Upper lobe of left lung (tissue), 6 donors: ENCODE measurements around the gene KCNJ10. TPM values are rescaled to one million over a fixed set of nuclear protein-coding genes. Genes with fewer than 3 reads are reported as not detected.

Experiments
- ATAC-seq, 2 donors: fragments of 200-7000 bp; cut with Tn5 transposase; one replicate each; pipeline ENCODE4 v1.9.1; 2022; ENCODE audit warnings: mild to moderate bottlenecking in 2 of 2, moderate library complexity in 2 of 2; ENCODE audit not compliant: low FRiP score in 2 of 2
- DNase-seq, 2 donors: peaks; one replicate each; pipeline ENCODE4 v3.0.0-alpha.2; 2019 to 2020
- H3K27ac ChIP-seq, 4 donors: fragments of 200-600 bp; sonication (generic); one replicate each; pipeline ENCODE4 v1.5.1; 2016 to 2019
- H3K27me3 ChIP-seq, 4 donors: fragments of 200-600 bp; sonication (generic); one replicate each; pipeline ENCODE4 v1.5.1; 2017 to 2019
- H3K36me3 ChIP-seq, 4 donors: fragments of 200-600 bp; sonication (generic); one replicate each; pipeline ENCODE4 v1.5.1; 2016 to 2019
- H3K4me1 ChIP-seq, 4 donors: fragments of 200-600 bp; sonication (generic); one replicate each; pipeline ENCODE4 v1.5.1; 2018 to 2019
- H3K4me3 ChIP-seq, 4 donors: fragments of 200-600 bp; sonication (generic); one replicate each; pipeline ENCODE4 v1.5.1; 2017 to 2019; ENCODE audit warnings: mild to moderate bottlenecking in 2 of 4, moderate library complexity in 1 of 4
- H3K9me3 ChIP-seq, 4 donors: fragments of 200-600 bp; sonication (generic); one replicate each; pipeline ENCODE4 v1.5.1; 2018 to 2019
- EP300 ChIP-seq, 4 donors: sonication (generic); formaldehyde crosslinking; IDR thresholded peaks; one replicate each; pipeline ENCODE4 v1.5.1; 2017; ENCODE audit warnings: antibody characterized with exemption in 4 of 4, control low read depth in 2 of 4
- POLR2A ChIP-seq, 4 donors: fragments of 450-650 bp; IDR thresholded peaks; one replicate each; pipeline ENCODE4 v1.5.1; 2016 to 2017; ENCODE audit warnings: antibody characterized with exemption in 4 of 4, mild to moderate bottlenecking in 2 of 4
- POLR2AphosphoS5 ChIP-seq, 2 donors: sonication (generic); formaldehyde crosslinking; IDR thresholded peaks; one replicate each; pipeline ENCODE4 v1.5.1; 2017; ENCODE audit warnings: antibody characterized with exemption in 2 of 2
- WGBS, 2 donors: methylation state at CpG; one replicate each; pipeline ENCODE4 v1.1.5; 2017 to 2018; 5-methylcytosine and 5-hydroxymethylcytosine counted together
- total RNA-seq, 6 donors: library from RNA; depleted of rRNA in 4 of 6; stranded (reverse); fragments of >200 nt in 4 of 6; gene quantifications; one replicate each; pipeline versions ENCODE4 v1.1.0 to v1.2.1, GENCODE V29; 2016 to 2021
- TF ChIP-seq, protein P1 (sequence below), 6 experiments: fragments of 450-650 bp in 4 of 6; fragments of 200-600 bp in 2 of 6; sonication (generic) in 2 of 6; IDR thresholded peaks; one replicate each; pipeline ENCODE4 v1.5.1; 2016 to 2019; ENCODE audit warnings: antibody characterized with exemption in 6 of 6
- donor health status: DM: no; HTN: no; CAD: no; lungs with moderate emphysema.
- donor health status: DM: no; HTN: yes; CAD: no; lungs with severe emphysema.

Gene KCNJ10
- total RNA-seq, 6 donors from 2014 or later = 0.11 TPM; not detected in 5

DNA sequence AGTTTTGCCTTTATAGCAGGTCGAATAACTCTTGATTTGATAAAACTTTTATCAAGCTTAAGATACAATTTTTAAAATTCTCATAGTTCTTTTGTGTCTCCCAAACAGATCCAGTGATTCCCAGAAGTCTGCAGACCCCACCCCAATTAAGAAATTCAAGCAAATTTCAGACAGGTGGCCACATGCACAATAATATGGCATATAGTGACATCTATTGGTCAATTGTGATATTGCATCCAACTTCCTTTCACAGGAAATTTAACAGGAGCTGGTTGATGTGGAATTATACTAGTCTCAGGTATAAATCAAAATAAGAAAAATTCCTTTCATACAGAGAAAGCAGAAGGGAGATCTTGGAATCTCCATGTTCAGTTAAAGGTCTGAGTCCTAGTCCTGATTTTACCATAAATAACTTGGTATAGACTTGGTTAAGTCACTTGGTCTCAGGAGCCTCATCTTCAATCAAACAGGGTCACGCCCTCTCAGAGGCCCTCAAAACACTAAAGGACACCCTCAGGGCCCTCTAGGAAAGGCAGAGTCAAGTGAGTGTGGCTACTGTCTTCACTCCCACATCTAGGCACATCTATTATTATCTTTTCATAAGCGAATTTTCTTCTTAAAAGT lies 62.3 kb downstream of the KCNJ10 start:
- H3K9me3 ChIP-seq = no peaks in the 10 kb centered on the region
- WGBS, 2 donors = 57 to 61% methylated on average over 3 of the region's 3 CpGs
- H3K27me3 ChIP-seq = no peaks in the 10 kb centered on the region
- DNase-seq (no peak), ATAC-seq (peak in 1 of 2 donors; percentile 58)
- TF ChIP-seq EP300 (IDR thresholded peaks at IDR 0.05) = no peak
- TF ChIP-seq, protein P1, sequence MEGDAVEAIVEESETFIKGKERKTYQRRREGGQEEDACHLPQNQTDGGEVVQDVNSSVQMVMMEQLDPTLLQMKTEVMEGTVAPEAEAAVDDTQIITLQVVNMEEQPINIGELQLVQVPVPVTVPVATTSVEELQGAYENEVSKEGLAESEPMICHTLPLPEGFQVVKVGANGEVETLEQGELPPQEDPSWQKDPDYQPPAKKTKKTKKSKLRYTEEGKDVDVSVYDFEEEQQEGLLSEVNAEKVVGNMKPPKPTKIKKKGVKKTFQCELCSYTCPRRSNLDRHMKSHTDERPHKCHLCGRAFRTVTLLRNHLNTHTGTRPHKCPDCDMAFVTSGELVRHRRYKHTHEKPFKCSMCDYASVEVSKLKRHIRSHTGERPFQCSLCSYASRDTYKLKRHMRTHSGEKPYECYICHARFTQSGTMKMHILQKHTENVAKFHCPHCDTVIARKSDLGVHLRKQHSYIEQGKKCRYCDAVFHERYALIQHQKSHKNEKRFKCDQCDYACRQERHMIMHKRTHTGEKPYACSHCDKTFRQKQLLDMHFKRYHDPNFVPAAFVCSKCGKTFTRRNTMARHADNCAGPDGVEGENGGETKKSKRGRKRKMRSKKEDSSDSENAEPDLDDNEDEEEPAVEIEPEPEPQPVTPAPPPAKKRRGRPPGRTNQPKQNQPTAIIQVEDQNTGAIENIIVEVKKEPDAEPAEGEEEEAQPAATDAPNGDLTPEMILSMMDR (IDR thresholded peaks at IDR 0.05) = peak; percentile 60 to 83 (median 71)
- H3K27ac ChIP-seq = no peak overlapping the region
- no peaks in the 10 kb centered on the region for H3K4me1 ChIP-seq
- H3K4me3 ChIP-seq = no peak overlapping the region
- H3K36me3 ChIP-seq = no peaks in the 10 kb centered on the region

DNA sequence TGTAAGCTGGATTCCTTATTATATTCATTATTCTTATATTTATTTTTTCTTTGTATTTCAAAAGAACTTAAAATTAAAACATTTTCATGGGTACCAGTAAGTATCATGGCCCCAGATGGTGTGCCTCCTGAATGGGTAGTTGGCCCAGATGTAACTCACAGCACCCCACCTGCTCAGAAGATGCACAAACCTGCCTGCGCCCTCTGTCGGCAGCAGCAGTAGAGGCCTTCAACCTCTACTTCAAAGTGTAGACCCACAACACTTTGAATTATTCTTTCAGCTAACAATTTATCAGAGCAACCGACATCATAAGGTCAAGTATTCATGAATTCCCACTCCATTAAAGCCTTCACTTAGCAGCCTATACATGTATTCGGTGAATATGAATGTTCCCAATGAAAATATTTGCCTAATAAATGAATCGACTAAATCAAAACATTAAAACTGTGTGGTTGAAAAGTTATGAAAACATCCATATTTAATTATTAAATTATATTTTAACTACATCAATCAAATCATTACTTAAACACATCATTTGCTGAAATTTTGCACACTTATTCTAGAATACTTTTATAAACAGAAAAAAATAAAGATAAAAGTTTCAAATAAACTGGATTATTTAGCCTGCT lies 63.5 kb downstream of the KCNJ10 start:
- Histone ChIP-seq H3K4me3 (no peak overlapping the region), H3K27me3 (no peaks in the 10 kb centered on the region), H3K36me3 (no peaks in the 10 kb centered on the region), H3K4me1 (no peaks in the 10 kb centered on the region), H3K9me3 (no peaks in the 10 kb centered on the region), H3K27ac (no peak overlapping the region)
- TF ChIP-seq POLR2A (IDR thresholded peaks at IDR 0.05) = no peak
- TF ChIP-seq POLR2AphosphoS5 (IDR thresholded peaks at IDR 0.05) = no peak
- TF ChIP-seq, protein P1 (IDR thresholded peaks at IDR 0.05) = peak; percentile 45 to 74 (median 70)
- 29 to 38% methylated on average over 5 of the region's 5 CpGs for WGBS, 2 donors
- DNase-seq (peak in 1 of 2 donors; percentile 81), ATAC-seq (peak in 1 of 2 donors; percentile 85)

DNA sequence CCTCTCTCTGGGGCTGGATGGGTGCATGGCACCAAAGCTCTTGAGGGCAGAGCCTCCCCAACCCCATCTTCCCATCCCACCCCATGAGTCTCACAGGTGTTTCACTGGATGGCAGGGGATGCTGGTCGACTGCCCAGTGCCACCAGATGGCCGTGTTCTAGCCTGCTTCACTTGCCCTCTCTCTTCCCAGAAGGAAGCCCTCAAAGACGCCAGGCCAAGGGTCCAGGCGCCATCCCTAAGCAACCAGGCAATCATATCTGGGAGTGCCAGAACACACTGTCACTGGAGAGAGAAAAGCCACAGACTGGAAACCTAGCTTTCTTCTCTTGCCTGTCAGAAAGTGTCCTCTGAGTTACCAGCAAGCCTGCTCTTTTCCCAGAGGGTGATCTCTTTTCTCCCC lies 64.9 kb downstream of the KCNJ10 start:
- no peak overlapping the region for H3K27ac ChIP-seq
- no peak for ATAC-seq
- WGBS, 2 donors = 89% methylated on average over 4 of the region's 4 CpGs; no CpG with 5 or more reads in 1 of the 2 donors

DNA sequence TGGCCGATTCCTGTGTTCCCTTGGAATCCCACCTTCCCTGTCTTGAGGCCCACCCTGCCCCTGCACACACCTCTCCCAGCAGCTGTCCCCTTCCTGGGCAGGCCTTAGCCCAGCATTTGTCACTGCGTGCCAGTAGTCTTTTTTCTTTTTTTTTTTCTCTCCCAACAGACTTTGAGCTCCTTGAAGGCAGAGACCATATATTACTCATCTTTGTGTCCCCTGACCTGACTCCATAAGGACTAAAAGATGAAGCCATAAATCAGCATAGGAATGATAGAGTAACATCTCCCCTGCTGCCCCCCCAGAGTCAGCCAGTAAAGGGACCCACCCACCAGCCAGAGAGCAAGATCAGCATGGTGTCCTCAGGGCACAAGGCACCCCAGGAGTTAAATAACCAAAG lies 65.5 kb downstream of the KCNJ10 start:
- no peak overlapping the region for H3K27ac ChIP-seq
- ATAC-seq = no peak
- H3K4me3 ChIP-seq = no peak overlapping the region
- H3K9me3 ChIP-seq = no peaks in the 10 kb centered on the region
- no peaks in the 10 kb centered on the region for H3K27me3 ChIP-seq
- TF ChIP-seq POLR2AphosphoS5 (IDR thresholded peaks at IDR 0.05) = no peak
- H3K36me3 ChIP-seq = no peaks in the 10 kb centered on the region
- DNase-seq = no peak
- WGBS, 2 donors = 90 to 91% methylated on average over 2 of the region's 2 CpGs
- no peaks in the 10 kb centered on the region for H3K4me1 ChIP-seq

More for the DNA sequence above, 64.9 kb downstream of the KCNJ10 start:
- no peak for TF ChIP-seq POLR2AphosphoS5 (IDR thresholded peaks at IDR 0.05)
- no peak for TF ChIP-seq POLR2A (IDR thresholded peaks at IDR 0.05)
- TF ChIP-seq, protein P1 (IDR thresholded peaks at IDR 0.05) = no peak
- TF ChIP-seq EP300 (IDR thresholded peaks at IDR 0.05) = no peak
- no peaks in the 10 kb centered on the region for H3K9me3 ChIP-seq
- no peaks in the 10 kb centered on the region for H3K27me3 ChIP-seq
- H3K4me1 ChIP-seq = no peaks in the 10 kb centered on the region
- H3K4me3 ChIP-seq = no peak overlapping the region
- no peaks in the 10 kb centered on the region for H3K36me3 ChIP-seq
- no peak for DNase-seq

DNA sequence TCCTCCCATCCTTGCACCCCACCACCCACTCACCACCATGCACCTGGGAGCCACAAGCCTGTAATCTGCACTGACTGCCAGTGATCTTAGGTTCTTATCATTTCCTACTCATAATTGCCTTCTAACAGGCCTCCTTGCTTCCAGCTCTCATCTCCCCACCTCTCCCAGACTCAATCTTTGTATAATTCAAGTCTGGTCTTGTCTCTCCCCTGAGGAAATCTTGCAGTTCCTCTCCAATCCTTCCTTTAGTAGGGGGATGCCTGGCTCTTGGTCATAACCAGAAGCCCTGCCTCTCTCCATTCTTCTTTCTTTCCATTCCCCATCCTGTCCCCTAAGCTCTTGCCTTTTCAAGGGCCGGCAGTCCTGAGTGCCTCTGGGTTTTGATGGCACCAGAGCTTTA lies 66.0 kb downstream of the KCNJ10 start:
- Histone ChIP-seq H3K4me3 (no peak overlapping the region), H3K27me3 (no peaks in the 10 kb centered on the region), H3K4me1 (no peaks in the 10 kb centered on the region), H3K36me3 (no peaks in the 10 kb centered on the region), H3K9me3 (no peaks in the 10 kb centered on the region), H3K27ac (no peak overlapping the region)
- ATAC-seq (peak in 1 of 2 donors; percentile 13), DNase-seq (no peak)
- no peak for TF ChIP-seq EP300 (IDR thresholded peaks at IDR 0.05)
- 89 to 90% methylated on average over 1 of the region's 1 CpG for WGBS, 2 donors

DNA sequence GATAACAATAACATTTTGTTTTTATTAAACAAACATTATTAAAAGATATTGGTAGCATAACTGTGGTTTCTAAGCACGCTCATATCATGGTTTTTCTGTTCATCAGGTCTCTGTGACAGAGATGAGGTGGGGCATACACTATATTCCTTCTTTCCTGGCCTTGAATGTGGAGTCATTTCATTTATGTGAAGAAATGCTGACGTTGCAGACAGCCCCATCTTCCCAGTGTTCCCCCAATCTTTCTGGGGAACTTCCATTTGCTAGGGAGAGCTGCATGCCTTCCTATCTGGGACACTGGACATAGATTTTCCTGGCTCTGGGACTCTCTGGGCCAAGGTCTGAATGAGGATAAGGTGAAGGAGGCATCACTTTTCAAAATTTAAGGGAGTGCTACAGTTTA lies 68.5 kb downstream of the KCNJ10 start:
- Histone ChIP-seq H3K27ac (no peak overlapping the region), H3K4me3 (no peak overlapping the region), H3K9me3 (no peaks in the 10 kb centered on the region), H3K27me3 (no peaks in the 10 kb centered on the region), H3K4me1 (peaks cover 0 to 3% (median 0%) of the 10 kb centered on the region in 4 donors), H3K36me3 (no peaks in the 10 kb centered on the region)
- TF ChIP-seq POLR2AphosphoS5 (IDR thresholded peaks at IDR 0.05) = no peak
- TF ChIP-seq, protein P1 (IDR thresholded peaks at IDR 0.05) = no peak
- no peak for TF ChIP-seq POLR2A (IDR thresholded peaks at IDR 0.05)
- TF ChIP-seq EP300 (IDR thresholded peaks at IDR 0.05) = no peak
- 70 to 79% methylated on average over 2 of the region's 2 CpGs for WGBS, 2 donors
- no peak for DNase-seq
- ATAC-seq = no peak
